ENCODE measurements around the gene IGSF21. TPM values are rescaled to one million over a fixed set of nuclear protein-coding genes. Genes with fewer than 3 reads are reported as not detected.

Gene IGSF21
- total and polyA plus RNA-seq, 2 donors (not counting 3 experiments of a cell fraction or from before 2014, with no cell fraction given) = not detected

DNA sequence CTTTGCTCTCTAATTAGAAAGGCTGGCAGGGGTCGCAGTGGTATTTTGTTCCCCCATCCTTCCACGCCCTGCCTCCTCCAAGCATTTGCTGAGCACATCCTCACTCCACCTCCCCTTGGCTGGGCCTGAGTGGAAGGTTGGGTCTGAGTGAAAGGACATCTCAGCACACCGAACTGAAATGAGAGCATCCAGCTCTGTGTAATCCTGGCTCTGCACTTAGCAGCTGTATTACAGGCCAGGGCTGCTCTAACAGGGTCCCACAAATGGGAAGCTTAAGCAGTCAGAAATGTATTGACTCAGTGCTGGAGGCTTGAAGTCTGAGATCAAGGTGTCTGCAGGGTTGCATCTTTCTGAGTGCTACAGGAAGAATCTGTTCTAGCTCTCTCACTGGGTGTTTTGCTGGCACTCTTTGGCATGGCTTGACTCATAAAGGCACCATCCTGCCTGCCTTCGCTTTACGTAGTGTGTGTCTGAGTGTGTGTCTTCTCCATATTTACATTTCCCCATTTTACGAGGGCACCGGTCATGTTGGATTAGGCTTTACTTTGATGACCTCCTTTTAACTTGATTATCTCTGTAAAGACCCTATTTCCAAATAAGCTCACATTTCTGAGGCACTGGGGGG is 48.5 kb upstream of the IGSF21 start:
- no peaks in the 10 kb centered on the region for H3K36me3 ChIP-seq (ENCODE audit: control insufficient read depth in 2 of 2, extremely low read depth in 1 of 2, insufficient read depth in 2 of 2, low read length in 2 of 2)
- no peaks in the 10 kb centered on the region for H3K9me1 ChIP-seq (replicated peaks; ENCODE audit: control insufficient read depth, extremely low read depth, insufficient read depth, low read length)
- DNase-seq (ENCODE audit: low read depth, low spot score) = no peak
- no peak overlapping the region for H3K4me3 ChIP-seq (replicated peaks in 1 of 3; ENCODE audit: insufficient read depth in 1 of 3, low read depth in 1 of 3, low read length in 3 of 3)
- H3K9ac ChIP-seq (replicated peaks; ENCODE audit: extremely low read depth, insufficient read depth, low read length) = no peak overlapping the region
- H3K9me3 ChIP-seq (replicated peaks; ENCODE audit: control insufficient read depth, insufficient read depth, low read length) = peaks cover 3% of the 10 kb centered on the region
- intact Hi-C loops (cut with micrococcal nuclease) = no loop called here
- no peak for TF ChIP-seq POLR2AphosphoS5 (IDR thresholded peaks at IDR 0.05; ENCODE audit: insufficient read depth, low read depth, low read length)
- no peak for TF ChIP-seq JUN (IDR thresholded peaks at IDR 0.05; ENCODE audit: borderline replicate concordance, insufficient read depth, insufficient read length, low read depth)
- no peak for TF ChIP-seq MYC (IDR thresholded peaks at IDR 0.05; ENCODE audit: low read depth, low read length)
- no peak for TF ChIP-seq FOS (IDR thresholded peaks at IDR 0.05; ENCODE audit: borderline replicate concordance, insufficient read depth, low read length)
- no peak for TF ChIP-seq EZH2 (IDR thresholded peaks at IDR 0.05; ENCODE audit: borderline replicate concordance, low read depth, low read length, severe bottlenecking)
- no peak for TF ChIP-seq GATA2 (IDR thresholded peaks at IDR 0.05; ENCODE audit: insufficient read depth, insufficient read length, low read depth, low read length)
- TF ChIP-seq, protein P1, sequence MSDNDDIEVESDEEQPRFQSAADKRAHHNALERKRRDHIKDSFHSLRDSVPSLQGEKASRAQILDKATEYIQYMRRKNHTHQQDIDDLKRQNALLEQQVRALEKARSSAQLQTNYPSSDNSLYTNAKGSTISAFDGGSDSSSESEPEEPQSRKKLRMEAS (IDR thresholded peaks at IDR 0.05; ENCODE audit: insufficient read depth, insufficient read length) = no peak
- no peak for TF ChIP-seq POLR2A (IDR thresholded peaks at IDR 0.05; ENCODE audit: low read depth, low read length)
- TF ChIP-seq, protein P2, sequence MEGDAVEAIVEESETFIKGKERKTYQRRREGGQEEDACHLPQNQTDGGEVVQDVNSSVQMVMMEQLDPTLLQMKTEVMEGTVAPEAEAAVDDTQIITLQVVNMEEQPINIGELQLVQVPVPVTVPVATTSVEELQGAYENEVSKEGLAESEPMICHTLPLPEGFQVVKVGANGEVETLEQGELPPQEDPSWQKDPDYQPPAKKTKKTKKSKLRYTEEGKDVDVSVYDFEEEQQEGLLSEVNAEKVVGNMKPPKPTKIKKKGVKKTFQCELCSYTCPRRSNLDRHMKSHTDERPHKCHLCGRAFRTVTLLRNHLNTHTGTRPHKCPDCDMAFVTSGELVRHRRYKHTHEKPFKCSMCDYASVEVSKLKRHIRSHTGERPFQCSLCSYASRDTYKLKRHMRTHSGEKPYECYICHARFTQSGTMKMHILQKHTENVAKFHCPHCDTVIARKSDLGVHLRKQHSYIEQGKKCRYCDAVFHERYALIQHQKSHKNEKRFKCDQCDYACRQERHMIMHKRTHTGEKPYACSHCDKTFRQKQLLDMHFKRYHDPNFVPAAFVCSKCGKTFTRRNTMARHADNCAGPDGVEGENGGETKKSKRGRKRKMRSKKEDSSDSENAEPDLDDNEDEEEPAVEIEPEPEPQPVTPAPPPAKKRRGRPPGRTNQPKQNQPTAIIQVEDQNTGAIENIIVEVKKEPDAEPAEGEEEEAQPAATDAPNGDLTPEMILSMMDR (IDR thresholded peaks at IDR 0.05; ENCODE audit: extremely low read depth in 1 of 2, insufficient read depth in 1 of 2, low read depth in 1 of 2, low read length in 2 of 2) = no peak
- no peak overlapping the region for H3K4me2 ChIP-seq (ENCODE audit: insufficient read depth, low read length)
- no TSS peak for BruUV-seq (replicated peaks)
- H3K4me1 ChIP-seq (ENCODE audit: control insufficient read depth, extremely low read depth, insufficient read depth, low read length) = no peaks in the 10 kb centered on the region
- H3K27me3 ChIP-seq (ENCODE audit: control insufficient read depth in 2 of 2, insufficient read depth in 2 of 2, low read length in 2 of 2) = no peaks in the 10 kb centered on the region
- no peaks in the 10 kb centered on the region for H3K79me2 ChIP-seq (ENCODE audit: control insufficient read depth, insufficient read depth, low read length)
- dilution Hi-C loops (cut with MboI; ENCODE audit: extremely low pct_ligation_motif_present, low sequenced_read_pairs) = no loop called here
- no peaks in the 10 kb centered on the region for H4K20me1 ChIP-seq (replicated peaks; ENCODE audit: control insufficient read depth, extremely low read depth, insufficient read depth, low read length)
- H2AFZ ChIP-seq (ENCODE audit: low read depth, low read length) = no peak overlapping the region
- no peak for FAIRE-seq
- POLR2A ChIA-PET = no interaction called here
- CTCF ChIA-PET = no interaction called here
- H3K27ac ChIP-seq (ENCODE audit: insufficient read depth, low read depth, low read length) = no peak overlapping the region
